HG03139 (cell line): Measurements from ENCODE around the gene SLC7A8.

ENCODE experiments used
- ATAC-seq: cut with Tn5 transposase; IDR thresholded peaks from one replicate; pipeline ENCODE4 v1.9.1; 2021; ENCODE audit not compliant: unreplicated experiment

Gene SLC7A8

DNA sequence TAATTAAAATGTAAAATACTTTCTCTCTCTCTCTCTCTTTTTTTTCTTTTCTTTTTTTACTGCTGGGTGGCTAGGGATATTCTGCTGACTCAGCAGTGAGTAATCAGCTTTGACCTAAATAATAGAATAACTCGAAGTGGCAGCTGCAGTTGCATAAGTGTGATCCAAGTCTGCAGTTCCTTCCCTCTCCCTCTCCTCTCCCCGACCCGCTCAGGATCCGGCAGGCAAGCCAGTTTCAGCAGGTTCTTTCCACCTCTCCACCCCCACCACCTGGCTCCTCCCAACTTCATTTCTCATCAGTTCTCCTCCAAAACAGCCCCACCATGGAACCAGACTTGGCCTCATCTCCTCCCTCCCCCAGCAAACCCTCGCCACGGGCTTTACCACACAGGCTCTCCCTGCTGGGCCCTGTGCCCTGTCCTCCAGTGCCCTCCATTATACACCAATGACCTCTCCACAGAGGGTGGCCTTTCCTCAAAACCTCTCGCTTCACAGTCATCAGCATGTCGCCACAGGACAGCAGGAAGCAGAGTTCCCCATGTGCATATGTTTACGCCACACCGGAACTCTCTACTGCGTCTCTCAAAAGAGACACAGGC, 22.4 kb downstream of the SLC7A8 start:
- ATAC-seq: no peak

DNA sequence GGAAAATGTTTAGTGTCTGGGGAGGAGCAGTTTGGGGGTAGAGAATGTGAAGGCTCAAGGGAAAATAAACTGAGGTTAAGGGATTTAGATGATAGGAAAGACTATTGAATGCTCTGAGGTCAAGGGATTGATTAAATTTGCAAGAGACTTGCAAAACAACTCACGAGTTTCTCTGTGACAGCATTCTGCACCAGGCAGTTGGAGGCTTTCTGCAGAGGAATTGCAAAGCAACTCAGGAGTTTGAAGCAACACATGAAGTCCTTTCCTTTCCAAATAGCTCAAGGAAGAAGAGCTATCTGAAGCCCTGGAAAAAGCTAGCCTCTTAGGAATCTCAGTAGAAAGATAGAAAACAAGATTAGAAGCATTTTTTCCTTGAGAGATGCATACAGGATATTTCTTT, 23.9 kb downstream of the SLC7A8 start:
- no peak for ATAC-seq

DNA sequence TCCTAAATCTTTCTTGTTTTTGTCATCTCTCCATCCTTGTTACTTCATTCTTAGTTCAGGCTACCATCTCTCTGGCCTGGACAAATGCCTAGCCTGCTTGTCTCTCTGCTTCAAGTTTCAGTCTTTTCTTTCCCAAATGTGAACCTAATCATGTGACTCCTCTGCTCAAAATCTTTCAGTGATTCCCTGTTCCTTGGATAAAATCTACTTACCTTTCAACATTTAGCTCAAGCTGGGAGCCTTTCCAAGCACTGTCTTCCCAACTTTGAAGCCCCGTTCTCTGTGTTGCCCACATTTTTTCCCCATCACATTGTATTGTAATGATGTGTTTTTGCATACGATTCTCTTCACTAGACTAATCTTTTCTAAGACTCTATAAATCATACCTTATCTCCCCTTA, 24.7 kb downstream of the SLC7A8 start:
- no peak for ATAC-seq

DNA sequence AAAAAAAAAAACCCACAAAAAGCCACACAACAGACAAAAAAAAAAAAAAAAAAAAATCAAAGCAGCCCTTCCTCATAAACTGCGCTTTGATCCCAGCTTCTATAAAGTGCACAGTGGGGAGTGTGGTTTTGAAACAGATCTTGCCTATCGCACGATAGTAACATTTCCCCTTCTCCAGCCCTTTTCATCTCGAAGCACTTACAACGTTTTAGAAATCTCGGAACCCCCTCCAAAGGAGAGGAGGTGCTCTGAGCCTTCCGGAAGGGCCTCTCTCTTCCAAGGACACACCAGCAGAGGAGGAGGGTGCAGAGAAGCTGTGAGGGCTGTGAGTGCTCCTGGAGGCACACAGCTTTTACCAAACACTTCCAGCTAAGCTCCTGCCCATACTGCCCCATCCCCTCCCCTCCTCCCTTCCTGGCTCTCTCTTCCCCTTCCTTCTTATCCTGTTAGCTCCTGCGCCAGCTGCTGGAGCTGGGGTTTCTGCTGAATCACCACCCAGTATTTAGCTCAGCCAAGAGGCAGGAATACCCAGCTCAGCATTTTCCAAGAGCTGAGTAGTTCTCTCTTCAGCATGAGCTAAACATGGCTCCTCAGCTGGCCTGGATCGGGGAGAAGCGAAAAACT, 28.4 kb downstream of the SLC7A8 start:
- no peak for ATAC-seq

DNA sequence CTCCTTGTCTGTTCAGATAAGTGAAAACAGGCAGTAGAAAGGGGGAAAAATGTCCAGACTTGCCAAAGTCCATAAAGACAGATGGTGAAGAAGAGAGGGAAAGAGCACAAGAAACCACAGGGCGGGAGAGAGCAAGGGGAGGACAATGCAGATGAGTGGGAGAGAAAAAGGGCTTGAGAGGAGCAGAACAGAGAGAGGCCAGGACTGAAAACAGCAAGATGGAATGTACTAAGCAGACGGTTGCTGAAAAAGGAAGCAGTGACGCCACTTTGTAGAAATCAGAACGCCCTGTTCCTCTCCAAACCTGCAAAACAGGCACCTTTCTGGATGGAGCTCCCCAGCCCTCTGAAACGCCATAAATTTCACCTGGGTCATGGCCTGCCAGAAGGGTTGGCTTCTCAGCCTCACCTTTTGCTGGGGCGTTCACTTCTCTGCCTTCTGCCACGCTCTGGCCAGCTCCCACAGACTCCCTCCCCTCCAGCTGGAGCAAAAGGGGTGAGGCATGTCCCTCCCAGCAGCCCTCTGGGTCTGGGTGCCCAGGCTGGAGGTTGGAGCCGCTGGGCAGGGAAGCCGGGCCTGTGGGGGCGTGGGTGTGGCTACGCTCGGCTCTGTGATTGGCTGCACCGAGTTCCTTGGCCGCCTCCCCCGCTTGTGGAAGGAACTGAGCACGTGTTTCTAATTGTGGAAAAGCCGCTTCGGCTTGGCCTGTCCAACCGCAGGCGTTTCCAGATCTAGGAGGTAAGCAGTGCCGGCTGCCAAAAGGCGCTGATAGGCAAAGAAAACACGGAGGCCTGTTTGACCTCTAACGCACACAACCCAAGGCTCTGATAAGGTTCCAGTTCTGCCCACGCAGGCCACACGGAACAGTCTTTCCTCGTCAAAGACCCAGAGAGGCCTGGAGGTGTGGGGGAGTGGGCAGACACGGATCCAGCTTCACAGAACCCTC, 29.3 kb downstream of the SLC7A8 start:
- no peak for ATAC-seq

DNA sequence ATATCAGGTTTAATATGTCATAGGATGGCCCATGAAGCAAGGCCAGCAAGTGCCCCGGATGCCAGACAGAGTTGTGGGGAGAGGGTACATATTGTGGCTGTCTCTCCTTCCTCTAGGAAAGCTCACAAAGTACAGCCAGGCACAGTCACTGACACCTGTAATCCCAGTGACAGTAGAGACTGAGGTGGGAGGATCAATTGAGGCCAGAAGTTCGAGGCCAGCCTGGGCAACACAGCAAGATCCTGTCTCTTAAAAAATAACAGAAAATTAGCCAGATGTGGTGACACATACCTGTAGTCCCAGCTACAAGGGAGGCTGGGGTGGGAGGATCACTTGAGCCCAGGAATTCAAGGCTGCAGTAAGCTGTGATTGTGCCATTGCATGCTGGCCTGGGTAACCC, 32.1 kb downstream of the SLC7A8 start:
- no peak for ATAC-seq

DNA sequence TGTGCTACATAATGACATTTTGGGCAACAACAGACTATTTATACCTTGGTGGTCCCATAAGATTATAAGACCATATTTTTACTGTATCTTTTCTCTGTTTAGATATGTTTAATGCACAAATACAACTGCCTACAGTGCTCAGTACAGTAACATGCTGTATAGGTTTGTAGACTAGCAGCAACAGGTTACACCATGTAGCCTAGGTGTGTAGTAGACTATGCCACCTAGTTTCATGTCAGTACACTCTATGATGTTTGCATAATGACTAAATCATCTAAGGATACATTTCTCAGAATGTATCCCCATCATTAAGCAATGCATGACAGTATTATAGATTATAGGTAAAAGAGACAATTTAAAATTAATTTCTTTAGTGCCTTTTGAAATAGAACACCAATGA, 33.7 kb downstream of the SLC7A8 start:
- ATAC-seq: no peak

DNA sequence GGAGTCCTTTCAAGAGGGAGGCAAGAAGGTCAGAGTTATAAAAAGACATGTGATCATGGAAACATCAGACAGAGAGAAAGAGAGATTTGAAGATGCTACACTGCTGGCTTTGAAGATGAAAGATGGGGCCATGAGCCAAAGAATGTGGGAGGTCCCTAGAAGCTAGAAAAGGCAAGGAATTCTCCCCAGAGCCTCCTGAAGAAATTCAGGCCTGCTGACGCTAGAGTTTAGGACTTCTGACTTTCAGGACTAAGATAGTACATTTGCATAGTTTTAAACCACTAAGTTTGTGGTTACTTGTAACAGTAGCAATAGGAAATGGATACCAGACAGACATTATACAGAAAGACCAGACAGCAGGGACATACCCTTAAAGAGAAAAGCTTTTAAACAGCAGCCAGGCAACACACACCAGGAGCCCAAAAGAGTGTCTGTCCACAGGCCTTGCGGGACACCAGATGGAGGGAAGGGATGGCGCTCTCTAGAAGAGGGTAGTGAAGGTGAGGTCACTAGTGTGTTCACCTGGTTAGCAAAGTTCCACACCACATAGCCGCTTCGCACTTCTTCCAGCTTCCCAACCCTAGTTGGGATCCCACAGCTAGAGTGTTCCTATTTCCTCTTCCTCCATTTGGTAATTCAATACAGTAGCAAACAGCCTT, 34.7 kb downstream of the SLC7A8 start:
- ATAC-seq: no peak

DNA sequence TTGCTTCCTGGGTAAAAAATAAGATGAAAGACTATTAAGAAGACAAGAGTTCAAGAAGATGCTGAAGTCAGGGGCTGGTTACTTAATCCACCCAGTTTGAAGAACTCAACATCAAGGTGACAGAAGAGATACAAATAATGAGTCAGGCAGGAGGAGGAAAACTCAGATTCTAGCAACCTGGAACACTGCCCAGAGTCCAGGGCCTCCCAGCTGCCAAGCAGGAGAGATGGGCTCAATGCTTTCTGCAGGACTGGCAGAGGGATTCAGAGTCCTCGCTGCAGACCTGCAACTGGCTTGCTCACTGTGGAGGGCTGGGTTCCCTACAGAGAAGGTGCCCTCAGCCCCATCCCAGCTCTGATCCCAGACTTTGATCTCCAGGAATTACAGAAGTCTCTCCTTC, 35.8 kb downstream of the SLC7A8 start:
- ATAC-seq: no peak

DNA sequence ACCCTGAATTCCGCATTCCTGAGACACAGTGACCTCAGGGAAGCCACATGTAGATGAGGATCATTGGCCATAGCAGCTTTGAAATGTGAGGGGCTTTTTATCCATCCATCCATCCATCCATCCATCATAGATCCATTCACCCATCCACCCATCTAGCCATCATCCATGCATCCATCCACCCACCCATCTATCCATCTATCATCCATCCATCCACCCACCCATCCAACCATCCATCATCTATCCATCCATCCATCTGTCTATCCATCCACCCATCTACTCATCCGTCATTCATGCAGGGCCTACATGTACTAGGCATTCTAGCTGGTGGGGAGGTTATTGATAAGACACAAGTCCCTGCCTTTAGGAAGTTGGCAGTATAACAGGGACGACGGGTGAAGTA, 36.5 kb downstream of the SLC7A8 start:
- no peak for ATAC-seq

DNA sequence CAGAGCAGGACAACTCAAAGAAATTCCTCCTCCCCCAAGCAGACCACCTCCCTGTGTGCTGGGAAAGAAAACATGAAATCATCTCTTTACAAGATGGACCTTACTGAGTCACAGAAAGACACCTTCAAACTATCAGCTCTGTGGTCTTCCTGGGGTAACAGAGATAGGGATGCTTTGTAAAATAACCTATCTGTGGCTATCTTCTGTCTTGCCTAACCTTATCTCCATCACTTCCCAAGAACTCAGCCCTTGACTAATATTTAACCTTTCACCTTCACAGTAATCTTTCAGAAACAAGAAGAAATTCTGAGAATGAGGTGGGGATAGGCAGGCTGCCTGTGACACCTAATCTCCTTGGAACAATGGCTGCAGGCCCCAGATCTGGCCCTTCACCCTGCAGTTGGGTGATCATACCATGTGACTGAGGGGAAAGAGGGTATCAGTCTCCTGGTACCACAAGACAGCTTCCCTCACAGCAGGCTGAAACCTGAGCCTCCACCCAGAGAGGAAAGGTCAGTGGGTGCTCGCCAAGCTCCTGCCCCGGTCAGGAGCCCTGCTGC, 37.0 kb downstream of the SLC7A8 start:
- ATAC-seq: no peak

DNA sequence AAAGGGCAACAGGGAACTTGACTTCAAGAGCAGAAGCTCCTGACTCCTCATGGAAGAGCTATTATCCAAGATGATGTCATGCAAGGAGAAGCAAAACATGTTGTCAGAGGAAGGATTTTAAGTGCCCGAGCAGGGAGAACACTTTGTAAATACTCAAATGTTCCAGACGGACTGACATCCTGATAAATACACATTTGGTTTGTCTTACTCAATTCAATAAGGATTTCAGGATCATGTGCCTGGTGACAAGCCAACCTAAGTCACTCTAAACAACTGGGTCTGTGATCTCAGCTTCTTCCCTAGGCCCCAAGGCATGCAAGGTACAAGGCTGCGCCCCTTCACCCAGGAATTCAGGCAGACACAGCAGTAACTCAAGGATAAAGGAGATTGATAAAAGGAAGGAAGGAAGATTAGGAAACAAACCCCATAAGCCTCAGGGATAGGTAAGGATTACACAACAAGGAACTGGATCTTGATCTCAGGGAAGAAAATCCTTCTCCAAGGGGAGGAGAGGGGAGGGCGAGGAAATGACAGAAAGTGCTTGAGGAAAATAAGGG, 37.6 kb downstream of the SLC7A8 start:
- ATAC-seq: no peak

DNA sequence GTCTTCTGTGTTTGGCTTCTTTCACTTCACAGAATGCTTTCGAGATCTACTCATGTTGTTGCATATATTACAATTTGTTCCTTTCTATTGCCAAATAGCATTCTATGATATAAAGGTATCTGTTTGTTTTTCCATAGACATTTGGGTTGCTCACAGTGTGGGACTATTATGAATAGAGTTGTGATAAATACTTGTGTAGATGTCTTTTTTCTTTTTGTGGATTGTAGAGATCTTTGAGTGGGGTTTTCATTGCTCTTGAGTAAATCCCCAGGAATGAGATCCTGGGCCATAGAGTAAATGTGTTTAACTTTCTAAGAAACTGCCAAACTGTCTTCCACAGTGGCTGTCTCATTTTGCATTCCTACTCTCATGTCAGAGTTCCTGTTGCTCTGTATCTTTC, 39.5 kb downstream of the SLC7A8 start:
- ATAC-seq: no peak

DNA sequence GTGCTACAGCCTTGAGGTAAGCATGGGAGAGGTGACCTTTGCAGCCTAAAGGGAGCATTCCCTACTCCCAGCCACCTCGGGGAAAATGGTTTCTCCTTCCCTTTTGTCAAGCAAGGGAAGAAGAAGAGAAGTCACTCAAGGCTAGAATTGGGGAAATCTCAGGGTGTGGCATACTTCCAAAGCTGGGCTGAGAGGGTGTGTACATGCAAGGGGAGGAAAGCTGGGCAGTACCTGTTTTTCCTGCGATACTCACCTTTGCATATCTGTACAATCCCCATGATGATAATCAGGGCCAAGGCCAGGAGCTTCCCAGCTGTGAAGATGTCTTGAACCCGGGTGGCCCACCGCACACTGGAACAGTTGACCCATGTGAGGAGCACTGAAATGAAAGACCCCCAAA, 40.6 kb downstream of the SLC7A8 start:
- ATAC-seq: no peak

DNA sequence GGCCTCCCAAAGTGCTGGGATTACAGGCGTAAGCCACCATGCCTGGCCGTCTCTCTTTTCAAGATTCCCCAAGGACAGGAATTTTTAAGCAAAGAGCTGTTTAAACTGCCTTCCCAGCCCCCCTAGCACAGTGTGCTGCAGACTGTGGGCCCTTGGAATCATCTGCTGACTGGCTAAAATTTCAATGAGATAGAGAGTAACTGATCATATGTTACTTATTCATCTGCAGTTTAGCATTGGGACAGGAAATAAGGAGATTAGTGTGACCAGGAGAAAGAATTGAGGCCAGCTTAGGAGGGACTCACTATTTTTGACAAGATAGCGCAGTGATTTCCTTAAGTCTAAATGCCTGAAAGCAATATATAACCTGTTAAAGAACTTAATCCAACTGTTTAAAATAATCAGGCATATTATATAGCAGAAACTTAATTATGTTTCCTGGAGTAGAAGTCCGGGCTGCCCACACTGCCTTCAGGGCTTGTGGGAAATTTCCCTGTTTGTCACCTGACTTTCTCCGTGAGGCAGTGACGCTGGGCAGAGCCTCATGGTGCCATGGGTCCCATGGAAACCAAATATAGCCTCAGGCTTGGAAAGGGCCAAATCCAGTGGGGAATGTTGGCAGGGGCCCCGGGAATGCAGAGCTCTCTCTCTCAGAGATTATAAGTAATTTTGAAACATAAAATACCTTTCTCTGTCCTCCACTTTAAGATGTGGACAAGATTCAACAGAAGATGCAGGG, 41.6 kb downstream of the SLC7A8 start:
- no peak for ATAC-seq

DNA sequence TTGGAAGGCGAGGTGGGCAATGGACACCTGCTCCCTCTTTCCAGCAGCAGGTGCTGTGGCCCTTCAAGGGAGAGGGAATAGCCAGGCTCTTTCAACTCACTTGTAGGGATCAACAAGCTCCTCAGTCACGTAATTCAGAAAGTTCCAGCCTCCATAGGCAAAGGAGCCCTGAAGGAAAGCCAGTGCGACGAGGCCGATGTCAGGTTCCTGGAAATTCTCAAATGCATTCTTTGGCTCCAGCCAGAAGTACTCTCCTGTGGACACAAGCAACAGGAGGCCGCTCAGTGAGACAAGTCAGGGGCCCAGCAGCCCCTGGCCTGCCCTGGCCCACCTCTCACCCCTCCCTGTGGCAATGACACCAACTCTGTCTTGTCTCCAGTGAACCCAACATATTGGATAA, 43.1 kb downstream of the SLC7A8 start:
- no peak for ATAC-seq

DNA sequence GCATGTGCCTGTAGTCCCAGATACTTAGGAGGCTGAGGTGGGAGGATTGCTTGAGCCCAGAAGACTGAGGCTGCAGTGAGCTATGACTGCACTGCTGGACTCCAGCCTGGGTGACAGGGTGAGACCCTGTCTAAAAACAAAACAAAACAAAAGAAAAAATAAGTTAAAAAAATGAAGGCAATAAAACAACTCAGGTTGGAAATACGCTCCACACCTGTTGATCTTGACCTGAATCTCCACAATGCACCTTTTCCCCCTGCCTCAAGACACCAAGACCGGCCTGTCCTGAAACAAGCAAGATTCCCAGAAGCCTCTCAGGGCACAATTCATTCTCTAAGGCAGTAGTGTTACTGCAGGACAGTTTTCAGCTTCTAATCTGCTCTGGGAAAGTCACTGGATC, 43.6 kb downstream of the SLC7A8 start:
- no peak for ATAC-seq

DNA sequence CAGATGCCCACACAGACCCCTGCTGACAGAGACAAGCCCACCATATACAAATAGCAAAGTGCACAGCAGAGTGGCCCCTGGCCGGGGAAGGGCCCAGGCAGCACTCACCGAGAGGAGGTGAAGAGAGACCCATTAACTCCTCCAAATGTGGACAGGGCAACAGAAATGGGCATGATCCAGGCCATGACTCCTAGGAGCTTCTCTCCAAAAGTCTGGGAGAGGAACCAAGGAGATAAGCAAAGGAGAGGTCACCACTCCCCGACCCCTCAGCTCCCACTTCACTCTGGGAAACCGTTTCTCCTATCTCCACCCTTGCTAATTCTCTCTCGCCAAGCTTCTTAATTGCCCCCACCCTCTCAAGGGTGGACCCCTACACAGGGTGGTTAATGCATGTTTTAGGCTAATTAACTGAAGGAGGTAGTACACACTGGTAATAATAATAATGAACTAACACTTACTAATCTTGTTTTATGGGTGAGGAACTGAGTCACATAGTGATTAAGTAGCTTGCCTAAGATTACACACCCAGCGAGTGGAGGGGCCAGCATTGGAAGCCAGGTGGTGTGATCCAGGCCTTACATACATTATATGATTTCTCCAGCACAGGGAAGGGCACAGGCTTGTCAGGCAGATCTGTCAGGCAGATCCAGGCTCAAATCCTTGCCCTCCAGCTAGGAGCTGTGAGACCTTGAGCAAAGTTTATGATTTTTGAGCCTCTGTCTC, 45.5 kb downstream of the SLC7A8 start:
- no peak for ATAC-seq

DNA sequence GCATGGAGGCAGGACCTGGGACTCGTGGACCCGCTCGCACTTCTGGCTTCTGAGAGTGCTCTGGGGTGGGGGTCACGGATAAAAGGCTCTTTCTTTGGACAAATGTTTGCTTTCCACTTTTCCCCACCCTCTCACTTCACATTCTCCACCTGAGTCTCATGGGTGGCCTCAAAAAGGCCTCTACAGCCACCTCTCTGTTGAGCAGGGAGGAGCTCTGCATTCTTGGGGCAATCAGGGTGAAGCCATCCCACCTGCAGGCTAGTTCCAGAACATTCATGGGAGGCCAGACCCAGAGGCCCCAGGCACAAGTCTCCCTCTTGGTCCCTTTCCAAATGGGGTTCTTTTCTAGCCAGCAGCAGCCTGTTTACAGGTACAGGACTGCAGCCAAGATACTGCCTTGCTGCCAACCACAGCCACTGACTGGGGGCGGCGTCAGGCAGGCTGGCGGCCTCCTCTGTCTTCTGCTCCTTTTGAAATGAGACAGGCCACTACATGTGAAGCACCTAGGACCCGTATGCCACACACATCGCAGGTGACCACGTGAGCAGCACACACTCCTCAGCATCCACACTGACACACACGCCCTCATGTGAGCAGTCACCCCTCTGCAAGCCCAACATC, 46.2 kb downstream of the SLC7A8 start:
- ATAC-seq: no peak
